GM06990 (cell line): ENCODE results near the gene TAF1B.

ENCODE experiments used
- DNase-seq: peaks from one replicate; pipeline ENCODE4 v3.0.0-alpha.2; 2011; ENCODE audit not compliant: insufficient read length; ENCODE audit errors: extremely low read depth
- H3K27me3 ChIP-seq: replicated peaks from 2 replicates; pipeline ENCODE4 v1.6.0; 2011; ENCODE audit warnings: low read length; ENCODE audit not compliant: control insufficient read depth, insufficient read depth
- H3K36me3 ChIP-seq: 2 replicates; pipeline ENCODE4 v1.5.1; 2011; ENCODE audit warnings: low read length; ENCODE audit not compliant: control insufficient read depth, insufficient read depth
- H3K4me3 ChIP-seq: replicated peaks from 2 replicates; pipeline ENCODE4 v1.5.1; 2011; ENCODE audit warnings: low read depth, mild to moderate bottlenecking, control low read depth, low read length
- TF ChIP-seq, protein P1 (sequence below): IDR thresholded peaks from 2 replicates; pipeline ENCODE4 v1.5.1; 2011; ENCODE audit warnings: low read length, control low read depth, mild to moderate bottlenecking, inconsistent platforms; ENCODE audit not compliant: insufficient read depth, poor library complexity, severe bottlenecking

The TAF1B gene

GRCh38 chr2:9838391-9838790 is 4.9 kb upstream of the TAF1B start:
- Histone ChIP-seq H3K36me3 (no peaks in the 10 kb centered on the region), H3K27me3 (no peaks in the 10 kb centered on the region; the same call in 1 of the 2 replicates), H3K4me3 (no peak overlapping the region)
- DNase-seq, result no peak
- TF ChIP-seq, protein P1, sequence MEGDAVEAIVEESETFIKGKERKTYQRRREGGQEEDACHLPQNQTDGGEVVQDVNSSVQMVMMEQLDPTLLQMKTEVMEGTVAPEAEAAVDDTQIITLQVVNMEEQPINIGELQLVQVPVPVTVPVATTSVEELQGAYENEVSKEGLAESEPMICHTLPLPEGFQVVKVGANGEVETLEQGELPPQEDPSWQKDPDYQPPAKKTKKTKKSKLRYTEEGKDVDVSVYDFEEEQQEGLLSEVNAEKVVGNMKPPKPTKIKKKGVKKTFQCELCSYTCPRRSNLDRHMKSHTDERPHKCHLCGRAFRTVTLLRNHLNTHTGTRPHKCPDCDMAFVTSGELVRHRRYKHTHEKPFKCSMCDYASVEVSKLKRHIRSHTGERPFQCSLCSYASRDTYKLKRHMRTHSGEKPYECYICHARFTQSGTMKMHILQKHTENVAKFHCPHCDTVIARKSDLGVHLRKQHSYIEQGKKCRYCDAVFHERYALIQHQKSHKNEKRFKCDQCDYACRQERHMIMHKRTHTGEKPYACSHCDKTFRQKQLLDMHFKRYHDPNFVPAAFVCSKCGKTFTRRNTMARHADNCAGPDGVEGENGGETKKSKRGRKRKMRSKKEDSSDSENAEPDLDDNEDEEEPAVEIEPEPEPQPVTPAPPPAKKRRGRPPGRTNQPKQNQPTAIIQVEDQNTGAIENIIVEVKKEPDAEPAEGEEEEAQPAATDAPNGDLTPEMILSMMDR, result no peak

DNA sequence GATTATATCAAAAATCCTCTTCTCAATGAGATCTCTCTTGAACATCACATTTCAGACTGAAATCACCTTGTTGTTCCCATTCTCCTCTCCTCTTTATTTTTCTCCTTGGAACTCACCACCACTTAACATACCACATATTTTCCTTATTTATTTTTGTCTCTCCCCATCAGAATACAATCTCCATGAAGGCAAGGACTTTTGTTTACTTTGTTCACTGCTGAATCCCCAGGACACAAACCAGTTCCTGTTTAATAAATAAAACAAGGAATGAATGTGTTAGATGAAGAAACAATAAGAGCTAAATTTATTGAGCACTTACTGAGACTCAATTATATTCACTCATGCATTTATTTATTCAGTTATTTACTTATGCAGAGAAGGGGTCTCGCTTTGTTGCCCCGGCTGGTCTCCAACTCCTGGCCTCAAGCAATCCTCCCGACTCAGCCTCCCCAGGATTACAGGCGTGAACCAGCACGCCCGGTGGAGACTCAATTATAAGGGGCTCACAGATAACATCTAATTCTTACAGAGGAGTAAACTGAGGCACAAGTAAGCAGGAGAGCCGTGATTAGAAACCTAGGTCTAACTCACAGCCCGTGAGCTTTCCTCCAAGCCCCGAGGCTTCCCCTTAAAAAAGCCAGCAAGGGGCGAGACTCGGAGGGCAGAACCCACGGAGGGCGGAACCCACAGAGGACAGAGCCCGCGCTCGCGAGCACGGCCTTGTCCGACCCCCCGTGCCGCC is 616 bp upstream of the TAF1B start:
- H3K4me3 ChIP-seq, result peak overlapping the region; percentile 62
- no peak for DNase-seq
- H3K27me3 ChIP-seq, result no peaks in the 10 kb centered on the region
- H3K36me3 ChIP-seq, result peaks cover 6% of the 10 kb centered on the region; the same call in 1 of the 2 replicates
- TF ChIP-seq, protein P1, result no peak

GRCh38 chr2:9844036-9844483 is 786 bp downstream of the TAF1B start:
- peak; percentile 11 for DNase-seq

DNA sequence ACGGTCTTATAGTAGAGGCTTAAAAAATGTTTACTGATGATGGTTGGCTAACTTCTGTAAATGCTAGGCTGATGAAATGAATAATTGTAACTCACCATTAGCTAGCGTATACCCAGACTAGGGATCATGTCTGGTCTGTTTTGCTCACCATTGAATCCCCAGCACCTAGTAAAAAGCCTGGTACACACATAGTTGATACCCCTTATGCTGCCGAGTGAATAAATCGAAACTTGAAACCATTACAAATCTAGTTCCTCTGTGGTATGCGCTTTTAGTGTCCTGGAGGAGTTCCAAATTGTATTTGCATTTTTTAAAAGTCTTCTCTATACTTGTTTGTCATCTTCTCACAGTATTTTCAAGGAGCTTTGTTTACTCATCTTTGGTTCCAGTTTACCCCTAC is 1.3 kb downstream of the TAF1B start:
- peak; percentile 34 for DNase-seq
- no peaks in the 10 kb centered on the region for H3K27me3 ChIP-seq
- H3K4me3 ChIP-seq, result peak overlapping the region; percentile 62
- peaks cover 6% of the 10 kb centered on the region; the same call in 1 of the 2 replicates for H3K36me3 ChIP-seq
- TF ChIP-seq, protein P1, result no peak

More at GRCh38 chr2:9844036-9844483, 786 bp downstream of the TAF1B start:
- no peaks in the 10 kb centered on the region for H3K27me3 ChIP-seq
- TF ChIP-seq, protein P1, result no peak
- H3K36me3 ChIP-seq, result peaks cover 6% of the 10 kb centered on the region; the same call in 1 of the 2 replicates
- H3K4me3 ChIP-seq, result peak overlapping the region; percentile 62

- TF ChIP-seq, protein P1, result no peak
- H3K27me3 ChIP-seq, result no peaks in the 10 kb centered on the region
- no peak overlapping the region for H3K4me3 ChIP-seq
- no peak for DNase-seq
- peaks cover 8% of the 10 kb centered on the region for H3K36me3 ChIP-seq
Observed at GRCh38 chr2:9846554-9846953, 3.3 kb downstream of the TAF1B start.
